ENCODE measurements around the gene FAM20B. TPM values are rescaled to one million over a fixed set of nuclear protein-coding genes. Genes with fewer than 3 reads are reported as not detected.

Gene FAM20B
- total RNA-seq, 1 experiment from 2014 or later = 27.5 TPM

DNA sequence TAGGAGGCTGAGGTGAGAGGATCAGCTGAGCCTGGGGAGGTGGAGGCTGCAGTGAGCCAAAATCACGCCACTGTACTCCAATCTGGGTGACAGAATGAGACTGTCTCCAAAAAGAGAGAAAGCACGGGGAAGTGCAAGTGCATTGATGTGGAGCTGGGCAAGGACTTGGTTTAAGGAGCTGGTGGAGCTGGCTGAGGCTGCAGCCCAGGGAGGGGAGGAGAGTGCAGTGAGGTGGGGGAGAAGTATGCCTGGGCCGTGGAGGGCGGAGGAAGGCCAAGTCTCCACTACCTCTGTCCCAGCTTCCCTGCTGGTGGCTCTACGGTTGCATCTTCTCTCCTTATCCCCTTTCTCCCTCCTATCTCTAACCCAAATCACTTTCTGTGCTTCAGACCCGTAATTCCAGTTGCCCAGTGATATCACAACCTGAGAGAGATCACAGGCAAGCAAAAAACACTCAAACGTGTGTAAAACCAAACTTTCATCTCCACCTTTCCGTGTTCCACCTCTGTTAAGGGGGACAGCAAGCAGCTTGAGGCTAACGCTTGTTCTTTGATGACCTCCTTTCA is 67.3 kb downstream of the FAM20B start:
- no peak for DNase-seq (ENCODE audit: low spot score)

DNA sequence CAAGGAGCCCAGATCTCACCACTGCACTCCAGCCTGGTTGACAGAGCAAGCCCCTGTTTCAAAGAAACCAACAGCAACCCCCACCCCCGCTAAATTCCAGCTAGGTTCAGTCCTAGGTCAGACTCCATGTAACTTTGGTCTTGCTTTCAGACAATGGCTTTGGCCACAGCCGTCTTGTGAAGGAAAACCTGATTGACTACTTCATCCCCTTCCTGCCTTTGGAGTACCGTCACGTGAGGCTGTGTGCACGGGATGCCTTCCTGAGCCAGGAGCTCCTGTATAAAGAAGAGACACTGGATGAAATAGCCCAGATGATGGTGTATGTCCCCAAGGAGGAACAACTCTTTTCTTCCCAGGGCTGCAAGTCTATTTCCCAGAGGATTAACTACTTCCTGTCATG is 69.1 kb downstream of the FAM20B start:
- DNase-seq (ENCODE audit: low spot score) = no peak

DNA sequence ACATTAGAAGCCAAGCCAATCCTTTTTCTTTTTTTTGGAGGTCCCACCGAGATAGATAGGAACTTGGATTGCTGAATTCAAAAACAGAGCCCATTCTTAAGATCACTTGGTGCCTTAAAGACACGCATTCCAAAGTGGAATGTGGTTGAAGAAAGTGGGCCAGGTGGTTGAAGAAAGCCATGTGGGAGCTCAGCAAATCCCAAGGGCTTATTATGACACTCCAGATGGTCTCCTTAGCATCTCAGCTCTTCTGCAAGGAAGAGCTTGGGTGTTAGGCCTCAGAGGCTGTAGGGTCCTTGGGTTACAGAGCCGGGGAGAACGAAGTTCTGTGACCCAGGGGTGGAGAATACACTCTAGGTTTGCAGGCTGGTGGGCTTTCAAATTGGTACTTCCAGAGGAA is 69.7 kb downstream of the FAM20B start:
- DNase-seq (ENCODE audit: low spot score) = no peak

DNA sequence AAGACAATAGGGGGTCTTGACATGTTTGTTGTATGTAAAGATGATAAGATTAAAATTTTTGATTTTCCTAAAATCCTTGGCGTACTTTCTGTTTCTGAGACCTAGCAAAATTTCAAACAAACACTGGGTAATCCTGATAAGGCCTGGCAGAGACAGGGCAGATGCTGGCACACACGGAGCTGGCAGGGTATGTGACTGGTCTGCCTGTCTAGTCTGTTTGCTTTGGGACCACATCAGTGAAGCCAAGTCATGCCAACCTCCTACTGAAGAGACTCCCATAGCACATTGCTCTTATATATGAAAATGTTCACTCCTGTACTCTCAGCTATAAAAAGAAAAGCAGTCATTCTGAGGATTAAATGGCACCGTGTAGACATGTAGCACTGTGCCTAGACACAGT is 70.2 kb downstream of the FAM20B start:
- DNase-seq (ENCODE audit: low spot score) = no peak

DNA sequence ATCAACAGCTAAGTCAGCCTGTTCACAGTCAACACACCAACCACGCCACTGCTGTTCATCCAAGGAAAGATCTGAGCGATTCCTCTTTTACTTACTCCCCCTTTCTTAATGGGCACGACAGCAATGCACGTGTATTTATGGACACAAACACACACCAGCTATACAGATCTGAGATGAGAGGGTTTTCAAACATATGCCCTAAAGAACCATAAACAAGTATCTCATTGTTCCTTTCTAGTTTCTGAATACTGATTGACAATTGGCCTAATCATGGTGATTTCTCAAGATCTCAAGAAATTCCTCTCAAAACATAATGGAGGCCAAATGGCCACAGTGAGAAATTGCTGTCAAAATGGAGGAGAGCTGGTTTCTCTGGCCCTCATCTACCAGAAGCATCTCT is 74.2 kb downstream of the FAM20B start:
- no peak for DNase-seq (ENCODE audit: low spot score)

DNA sequence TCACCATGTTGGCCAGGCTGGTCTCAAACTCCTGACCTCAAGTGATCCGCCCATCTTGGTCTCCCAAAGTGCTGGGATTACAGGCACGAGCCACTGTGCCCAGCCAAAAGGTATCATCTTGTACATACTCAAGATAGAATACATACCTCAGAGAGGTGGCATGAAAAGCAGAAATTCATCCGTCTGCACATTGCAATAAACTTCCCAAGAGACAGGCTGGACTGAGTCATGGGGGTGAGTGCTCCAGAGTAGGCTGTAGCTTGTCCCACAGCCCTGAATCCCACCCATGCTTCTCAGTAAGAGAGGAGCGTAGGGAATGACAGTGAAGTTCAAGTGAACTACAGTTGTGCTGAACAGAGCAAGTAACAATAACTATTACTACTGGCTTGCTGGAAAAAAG is 75.9 kb downstream of the FAM20B start:
- DNase-seq (ENCODE audit: low spot score) = no peak

DNA sequence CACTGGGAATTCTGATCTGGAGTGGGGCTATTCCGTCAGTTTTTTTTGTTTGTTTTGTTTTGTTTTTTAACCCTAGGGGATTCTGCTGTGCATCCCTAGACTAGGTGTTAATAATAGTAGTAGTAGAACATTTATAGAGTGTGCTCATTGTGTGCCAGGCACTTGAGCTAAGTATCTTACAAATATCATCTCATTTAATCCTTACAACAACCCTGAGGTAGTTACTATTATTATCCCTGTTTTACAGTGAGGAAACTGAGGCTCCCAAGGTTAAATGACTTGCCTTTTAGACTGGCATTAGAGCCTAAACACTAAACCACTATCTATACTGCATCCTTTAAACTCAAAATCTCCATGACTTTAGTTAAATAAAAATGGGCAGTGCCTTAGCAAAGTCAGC is 78.3 kb downstream of the FAM20B start:
- DNase-seq (ENCODE audit: low spot score) = no peak

DNA sequence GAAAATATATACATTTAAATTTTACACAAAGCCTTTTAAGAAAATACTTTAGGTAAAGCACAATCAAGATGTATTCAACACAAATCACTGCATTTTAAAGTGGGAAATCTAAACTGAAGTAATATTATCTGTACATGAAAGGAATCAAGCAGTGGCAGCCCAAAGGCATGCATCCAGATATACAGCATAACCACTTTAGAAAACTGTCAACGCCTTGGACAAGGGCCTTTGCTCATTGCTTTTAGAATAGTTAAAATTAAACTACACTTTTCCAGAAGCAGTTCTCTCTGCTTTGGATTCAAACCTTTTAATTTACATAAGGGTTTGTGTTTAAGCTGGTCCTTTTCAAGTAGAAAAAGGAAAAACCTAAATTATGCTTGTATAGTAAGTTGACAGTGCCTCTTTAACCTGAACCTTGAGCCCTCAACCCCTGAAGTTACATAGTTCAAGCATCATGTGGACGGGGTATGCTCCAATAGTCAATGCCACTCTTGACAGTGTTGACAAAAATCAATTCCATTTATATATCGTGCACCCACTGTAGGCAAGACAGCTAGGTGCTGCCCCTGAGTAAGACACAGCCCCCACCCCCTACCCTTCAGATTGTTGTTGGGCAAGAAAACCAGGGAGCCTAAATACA is 79.0 kb downstream of the FAM20B start:
- no peak for DNase-seq (ENCODE audit: low spot score)

DNA sequence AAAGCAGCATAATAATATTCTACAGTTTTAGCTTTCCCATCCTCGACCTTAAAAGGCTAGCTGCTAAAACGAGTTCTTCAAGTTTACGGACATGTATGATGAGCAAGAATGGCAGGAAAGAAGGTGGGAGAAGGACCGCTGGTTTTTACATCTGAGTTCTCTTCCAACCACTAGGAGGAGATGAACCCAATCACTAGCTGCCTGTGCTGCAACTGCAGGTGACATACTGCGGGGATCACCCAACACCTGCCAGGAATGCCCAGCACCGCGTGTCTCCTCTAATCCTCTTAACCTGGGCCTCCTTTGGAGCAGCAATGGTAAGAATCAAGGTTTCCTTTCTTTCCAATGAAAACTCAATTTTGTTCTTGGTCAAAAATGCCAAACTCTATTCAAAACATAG is 79.7 kb downstream of the FAM20B start:
- no peak for DNase-seq (ENCODE audit: low spot score)

DNA sequence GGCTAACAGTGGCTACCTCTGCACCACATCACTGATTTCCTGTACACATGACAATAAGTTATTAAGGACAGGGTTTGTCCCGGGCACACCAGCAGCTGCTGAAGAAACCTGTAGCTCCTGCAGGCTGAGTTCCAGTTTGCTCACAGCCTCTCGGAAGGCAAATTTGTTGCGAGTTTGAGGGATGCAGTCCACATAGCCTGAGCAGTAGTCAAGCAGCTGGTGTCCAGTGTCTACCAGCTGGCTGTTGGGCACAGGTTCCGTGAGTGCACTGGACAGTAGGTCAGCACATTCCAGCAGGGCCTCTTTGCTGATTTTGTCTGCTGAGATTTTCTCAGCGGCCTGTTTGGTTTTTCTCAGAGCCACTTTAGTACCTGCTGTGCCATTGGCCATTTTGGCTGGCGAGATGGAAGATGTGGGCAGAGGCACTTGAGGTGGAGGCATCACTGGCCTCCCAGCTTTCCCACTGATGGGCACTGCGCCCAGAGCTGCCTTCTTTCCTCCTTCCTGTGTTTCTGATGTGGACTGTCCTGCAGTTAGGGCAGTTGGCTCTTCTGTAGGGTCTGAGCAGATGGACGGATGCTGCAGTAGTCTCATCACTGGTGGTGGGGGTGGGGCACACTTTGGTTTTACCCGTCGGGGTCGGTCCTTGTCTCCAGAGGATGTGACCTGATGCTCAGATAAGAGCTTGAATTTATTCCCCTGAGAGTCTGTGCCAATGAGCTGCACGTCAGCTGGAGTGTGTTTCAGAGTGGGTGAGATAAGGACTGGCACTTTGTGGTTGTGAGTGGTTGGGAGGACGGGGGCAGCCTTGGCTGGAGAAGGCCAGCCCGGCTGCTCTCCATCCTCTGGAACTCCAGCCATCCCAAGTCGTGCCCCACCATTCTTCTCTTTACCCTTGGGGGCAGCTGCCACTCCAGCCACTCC is 82.3 kb downstream of the FAM20B start:
- DNase-seq (ENCODE audit: low spot score) = no peak

DNA sequence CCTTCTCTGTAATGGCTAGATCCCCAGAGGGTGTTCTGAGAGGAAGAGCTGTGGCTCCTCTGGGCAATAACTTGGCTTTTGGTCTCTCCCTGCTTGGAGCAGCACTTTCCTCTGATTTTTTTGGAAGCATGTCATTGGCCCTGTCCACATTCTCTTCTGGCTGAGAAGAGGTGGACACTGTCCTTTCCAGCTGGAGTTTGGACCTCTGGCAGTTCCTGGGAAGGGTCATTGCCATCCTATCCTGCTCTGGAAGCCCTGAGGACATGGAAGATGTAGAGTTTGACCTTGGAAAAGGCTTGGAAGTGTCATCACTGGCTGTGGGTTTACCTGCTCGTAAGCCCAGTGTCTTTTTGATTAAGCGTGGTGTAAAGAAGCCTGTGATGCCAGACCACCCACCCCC is 83.0 kb downstream of the FAM20B start:
- no peak for DNase-seq (ENCODE audit: low spot score)

DNA sequence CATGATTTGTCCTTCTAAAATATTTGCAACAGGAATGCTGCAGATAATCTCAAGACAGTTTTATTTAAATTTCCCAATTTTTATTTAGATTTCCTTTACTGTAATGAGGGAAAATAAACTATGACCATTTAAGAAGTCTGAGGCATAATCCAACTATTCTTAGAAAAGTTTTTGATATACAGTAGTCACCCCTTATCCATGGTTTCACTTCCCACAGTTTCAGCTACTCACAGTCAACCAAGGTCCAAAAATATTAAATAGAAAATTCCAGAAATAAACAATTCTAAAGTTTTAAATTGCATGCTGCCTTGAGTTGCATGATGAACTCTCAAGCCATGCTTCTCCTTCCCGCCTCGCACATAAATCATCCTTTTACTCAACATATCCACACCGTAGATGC is 89.5 kb downstream of the FAM20B start:
- DNase-seq (ENCODE audit: low spot score) = no peak

DNA sequence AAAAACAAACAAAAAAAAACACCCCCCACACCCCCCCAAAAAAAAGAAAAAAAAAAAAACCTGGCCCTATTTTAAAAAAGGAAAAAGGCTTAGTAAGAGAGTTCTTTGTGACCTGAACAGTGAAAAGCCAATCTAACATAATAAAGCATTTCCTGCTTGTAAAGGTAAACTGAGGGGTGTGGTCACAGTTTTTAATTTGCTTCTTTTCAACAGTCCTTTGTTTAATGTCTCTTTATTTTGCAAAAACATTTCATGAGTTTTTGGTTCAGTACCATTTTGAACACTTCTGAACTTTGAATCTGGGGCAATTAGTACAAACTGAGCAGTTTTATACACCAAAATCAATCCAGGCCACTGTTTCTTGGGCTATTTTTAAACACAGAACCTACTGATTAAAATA is 93.8 kb downstream of the FAM20B start:
- DNase-seq (ENCODE audit: low spot score) = no peak

DNA sequence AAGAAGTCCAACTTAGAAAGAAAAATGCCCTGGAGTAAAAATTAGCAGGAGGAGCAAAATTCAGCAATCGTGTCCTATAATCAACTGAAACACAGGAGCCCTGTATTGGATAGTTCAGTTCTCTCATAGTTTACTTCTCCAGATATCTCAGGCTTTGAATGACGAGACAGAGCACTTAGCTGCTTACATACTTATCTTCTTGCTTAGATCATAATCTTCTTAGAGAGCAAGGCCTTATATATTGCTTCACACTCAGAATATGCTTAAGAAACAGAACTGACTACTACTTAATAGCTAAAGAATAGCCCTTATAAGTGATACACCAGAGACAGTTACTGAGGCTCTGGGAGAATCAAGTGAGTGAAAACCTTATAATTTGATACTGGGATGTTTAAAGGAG is 95.0 kb downstream of the FAM20B start:
- no peak for DNase-seq (ENCODE audit: low spot score)

DNA sequence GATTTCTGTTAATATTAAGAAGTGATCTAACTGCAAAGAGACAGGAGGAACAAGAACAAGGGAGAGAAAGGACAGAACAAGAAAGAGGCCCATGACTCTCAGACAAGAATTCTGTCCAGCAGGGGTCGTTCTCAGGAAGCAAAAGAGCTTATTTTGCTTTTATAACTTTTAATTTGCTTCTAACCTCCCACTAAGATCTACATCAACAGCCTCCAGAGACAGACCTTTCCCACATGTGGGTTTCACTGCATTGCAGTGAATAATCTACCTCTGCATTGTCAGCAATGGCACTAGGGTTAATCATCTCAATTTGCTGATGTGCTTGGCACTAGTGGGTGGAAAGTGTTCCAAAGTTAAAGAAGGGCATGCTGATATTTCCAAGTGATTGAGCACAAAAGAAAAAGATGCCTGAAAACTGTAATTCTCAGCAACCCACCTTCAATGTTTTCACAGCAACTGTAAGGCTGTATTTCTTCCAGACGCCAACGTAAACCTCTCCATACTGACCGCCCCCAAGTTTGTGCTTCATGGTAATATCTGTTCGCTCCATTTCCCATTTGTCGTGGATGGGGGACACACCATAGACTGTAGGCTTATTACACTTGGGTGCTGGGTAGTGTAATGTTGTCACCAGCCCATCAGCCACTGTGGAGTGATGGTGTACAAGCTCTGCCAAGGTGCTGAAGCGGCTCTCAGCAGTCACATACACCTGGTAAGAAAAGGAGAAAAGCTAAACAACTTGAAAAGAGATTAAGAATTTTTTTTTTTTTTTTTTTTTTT is 95.7 kb downstream of the FAM20B start:
- peak; percentile 15 for DNase-seq (ENCODE audit: low spot score)

DNA sequence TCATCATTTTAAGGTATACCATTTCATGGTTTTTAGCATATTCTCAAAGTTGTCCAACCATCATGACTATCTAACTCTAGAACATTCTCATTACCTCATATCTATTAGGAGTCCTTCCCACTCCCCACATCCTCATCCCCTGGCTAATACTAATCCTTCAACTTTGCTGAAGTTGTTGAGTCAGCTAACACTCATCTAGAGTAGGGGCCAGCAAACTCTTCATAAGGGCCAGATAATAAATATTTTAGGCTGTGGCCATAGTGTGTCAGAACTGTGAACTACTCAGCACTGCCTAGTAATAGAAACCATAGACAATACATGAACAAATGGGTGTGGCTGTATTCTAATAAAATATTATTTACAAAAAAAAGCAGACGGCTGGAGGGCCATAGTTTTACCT is 99.2 kb downstream of the FAM20B start:
- DNase-seq (ENCODE audit: low spot score) = no peak

Other genes with a start within 250 kb of the FAM20B start
- gene ANGPTL1, start 154.8 kb upstream of the FAM20B start, total RNA-seq (2014; rRNA removed; shearing (Covaris generic)) = 1.5 and 1.7 TPM in 2 replicates
- gene TOR3A, start 56.2 kb downstream of the FAM20B start, total RNA-seq (2014; rRNA removed; shearing (Covaris generic)) = 34.1 and 42.4 TPM in 2 replicates
- 9.2 and 12.8 TPM in 2 replicates for gene ABL2, start 203.8 kb downstream of the FAM20B start, total RNA-seq (2014; rRNA removed; shearing (Covaris generic))

Measured in H4 (cell line).